Nephron (organoid): ENCODE results near the gene KCND1.

Experiments used
- H3K27ac Mint-ChIP-seq, 3 experiments: 2 replicates each; pipeline ENCODE4 v1.8.0; 2020; ENCODE audit warnings: mixed read lengths in 3 of 3, mild to moderate bottlenecking in 2 of 3, moderate library complexity in 1 of 3
- H3K27me3 Mint-ChIP-seq: 2 replicates; pipeline ENCODE4 v1.8.0; 2021; ENCODE audit warnings: low read depth, mild to moderate bottlenecking, moderate library complexity, mixed read lengths
- H3K36me3 Mint-ChIP-seq: 2 replicates; pipeline ENCODE4 v1.8.0; 2020; ENCODE audit warnings: low read depth, mixed read lengths
- H3K4me1 Mint-ChIP-seq: 2 replicates; pipeline ENCODE4 v1.8.0; 2020; ENCODE audit warnings: mixed read lengths
- H3K4me3 Mint-ChIP-seq, 3 experiments: 2 replicates each; pipeline ENCODE4 v1.8.0; 2020; ENCODE audit warnings: mild to moderate bottlenecking in 3 of 3, mixed read lengths in 3 of 3, moderate library complexity in 2 of 3
- H3K9me3 Mint-ChIP-seq: 2 replicates; pipeline ENCODE4 v1.8.0; 2020; ENCODE audit warnings: mixed read lengths
- CTCF ChIP-seq, 3 experiments: fragments of 200-600 bp; sonication (generic); IDR thresholded peaks; one replicate each; pipeline ENCODE4 v1.5.0; 2021; ENCODE audit warnings: antibody characterized with exemption in 3 of 3; ENCODE audit not compliant: unreplicated experiment in 3 of 3

KCND1 gene

GRCh38 chrX:48934581-48935300, 36.9 kb downstream of the KCND1 start:
- H3K4me3 Mint-ChIP-seq: no peak overlapping the region
- H3K4me1 Mint-ChIP-seq: peaks cover 7% of the 10 kb centered on the region
- no peak overlapping the region for H3K27ac Mint-ChIP-seq

GRCh38 chrX:48933757-48934156, 37.9 kb downstream of the KCND1 start:
- no peaks in the 10 kb centered on the region for H3K27me3 Mint-ChIP-seq

More at GRCh38 chrX:48934581-48935300, 36.9 kb downstream of the KCND1 start:
- Mint-ChIP-seq H3K36me3 (peaks cover 43% of the 10 kb centered on the region), H3K27me3 (no peaks in the 10 kb centered on the region), H3K9me3 (peaks cover 15% of the 10 kb centered on the region)
- no peak for TF ChIP-seq CTCF (IDR thresholded peaks at IDR 0.05; ENCODE audit: unreplicated experiment in 3 of 3)

GRCh38 chrX:48927736-48928382, 43.8 kb downstream of the KCND1 start:
- H3K9me3 Mint-ChIP-seq: peaks cover 16% of the 10 kb centered on the region
- peaks cover 48% of the 10 kb centered on the region for H3K36me3 Mint-ChIP-seq
- H3K4me3 Mint-ChIP-seq: no peak overlapping the region
- no peaks in the 10 kb centered on the region for H3K4me1 Mint-ChIP-seq
- no peak for TF ChIP-seq CTCF (IDR thresholded peaks at IDR 0.05; ENCODE audit: unreplicated experiment in 3 of 3)
- no peak overlapping the region for H3K27ac Mint-ChIP-seq
- H3K27me3 Mint-ChIP-seq: no peaks in the 10 kb centered on the region

More at GRCh38 chrX:48933757-48934156, 37.9 kb downstream of the KCND1 start:
- Mint-ChIP-seq H3K36me3 (peaks cover 43% of the 10 kb centered on the region), H3K27ac (no peak overlapping the region), H3K9me3 (peaks cover 15% of the 10 kb centered on the region), H3K4me3 (no peak overlapping the region), H3K4me1 (peaks cover under 1% of the 10 kb centered on the region)
- TF ChIP-seq CTCF (IDR thresholded peaks at IDR 0.05; ENCODE audit: unreplicated experiment in 3 of 3): no peak

GRCh38 chrX:48927123-48927522, 44.5 kb downstream of the KCND1 start:
- peaks cover 48% of the 10 kb centered on the region for H3K36me3 Mint-ChIP-seq
- no peaks in the 10 kb centered on the region for H3K4me1 Mint-ChIP-seq
- no peaks in the 10 kb centered on the region for H3K27me3 Mint-ChIP-seq

GRCh38 chrX:48924270-48924669, 47.4 kb downstream of the KCND1 start:
- H3K4me1 Mint-ChIP-seq: peaks cover 7% of the 10 kb centered on the region
- H3K4me3 Mint-ChIP-seq: no peak overlapping the region
- no peak overlapping the region for H3K27ac Mint-ChIP-seq
- H3K27me3 Mint-ChIP-seq: no peaks in the 10 kb centered on the region
- TF ChIP-seq CTCF (IDR thresholded peaks at IDR 0.05; ENCODE audit: unreplicated experiment in 3 of 3): no peak
- H3K9me3 Mint-ChIP-seq: peaks cover 22% of the 10 kb centered on the region
- H3K36me3 Mint-ChIP-seq: peaks cover 36% of the 10 kb centered on the region

More at GRCh38 chrX:48927123-48927522, 44.5 kb downstream of the KCND1 start:
- Mint-ChIP-seq H3K4me3 (no peak overlapping the region), H3K27ac (no peak overlapping the region), H3K9me3 (peaks cover 15% of the 10 kb centered on the region)
- TF ChIP-seq CTCF (IDR thresholded peaks at IDR 0.05; ENCODE audit: unreplicated experiment in 3 of 3): no peak
